Measurements from ENCODE around the gene GRM8.

DNA sequence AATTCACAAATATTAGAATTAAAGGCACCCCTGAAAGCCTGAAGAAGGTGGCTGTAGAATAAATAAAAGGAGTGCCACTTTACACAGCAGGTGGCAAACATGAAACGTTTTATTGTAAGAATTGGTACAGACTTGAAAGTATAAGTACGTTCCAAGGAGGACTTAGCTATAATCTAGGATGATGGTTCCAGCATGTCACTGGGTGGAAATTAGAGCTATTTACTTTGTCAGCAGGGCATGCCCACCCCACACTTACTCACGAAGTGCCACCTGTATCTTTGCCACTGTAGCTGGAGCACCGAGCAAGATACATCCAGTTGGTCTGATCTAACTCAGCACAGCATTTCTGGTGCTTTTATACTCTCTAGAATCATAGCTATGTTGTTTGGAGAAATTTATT lies 97.8 kb downstream of the GRM8 start:
- TF ChIP-seq, protein P1, sequence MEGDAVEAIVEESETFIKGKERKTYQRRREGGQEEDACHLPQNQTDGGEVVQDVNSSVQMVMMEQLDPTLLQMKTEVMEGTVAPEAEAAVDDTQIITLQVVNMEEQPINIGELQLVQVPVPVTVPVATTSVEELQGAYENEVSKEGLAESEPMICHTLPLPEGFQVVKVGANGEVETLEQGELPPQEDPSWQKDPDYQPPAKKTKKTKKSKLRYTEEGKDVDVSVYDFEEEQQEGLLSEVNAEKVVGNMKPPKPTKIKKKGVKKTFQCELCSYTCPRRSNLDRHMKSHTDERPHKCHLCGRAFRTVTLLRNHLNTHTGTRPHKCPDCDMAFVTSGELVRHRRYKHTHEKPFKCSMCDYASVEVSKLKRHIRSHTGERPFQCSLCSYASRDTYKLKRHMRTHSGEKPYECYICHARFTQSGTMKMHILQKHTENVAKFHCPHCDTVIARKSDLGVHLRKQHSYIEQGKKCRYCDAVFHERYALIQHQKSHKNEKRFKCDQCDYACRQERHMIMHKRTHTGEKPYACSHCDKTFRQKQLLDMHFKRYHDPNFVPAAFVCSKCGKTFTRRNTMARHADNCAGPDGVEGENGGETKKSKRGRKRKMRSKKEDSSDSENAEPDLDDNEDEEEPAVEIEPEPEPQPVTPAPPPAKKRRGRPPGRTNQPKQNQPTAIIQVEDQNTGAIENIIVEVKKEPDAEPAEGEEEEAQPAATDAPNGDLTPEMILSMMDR (optimal IDR thresholded peaks at IDR 0.05 in 1 of 3, IDR thresholded peaks at IDR 0.05 in 1 of 3, conservative IDR thresholded peaks at IDR 0.05 in 1 of 3; ENCODE audit: extremely low read depth in 1 of 3, insufficient read depth in 2 of 3, low read length in 3 of 3): no peak
- TF ChIP-seq EZH2 (IDR thresholded peaks at IDR 0.05; ENCODE audit: low read length): no peak
